ENCODE results near the gene IL1B.
"Not testable (repeated sequence)": the region's sequence is repeated elsewhere in the genome, so short reads cannot be mapped to it uniquely, and the experiment has no call there.

The IL1B gene

DNA sequence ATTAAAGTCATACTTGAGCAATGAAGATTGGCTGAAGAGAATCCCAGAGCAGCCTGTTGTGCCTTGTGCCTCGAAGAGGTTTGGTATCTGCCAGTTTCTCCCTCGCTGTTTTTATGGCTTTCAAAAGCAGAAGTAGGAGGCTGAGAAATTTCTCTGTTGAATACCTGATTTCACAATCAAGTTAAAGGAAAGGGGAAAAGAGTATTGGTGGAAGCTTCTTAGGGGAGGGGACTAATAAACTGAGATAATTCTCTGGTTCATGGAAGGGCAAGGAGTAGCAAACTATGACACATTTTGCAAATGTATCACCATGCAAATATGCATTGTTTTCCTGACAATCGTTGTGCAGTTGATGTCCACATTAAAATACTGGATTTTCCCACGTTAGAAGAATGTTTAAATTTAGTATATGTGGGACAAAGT lies at the start of gene IL1B:
Gene IL1B (minus strand): TSS at position 85 of the 423 bp plus-strand sequence. CDS start 550 bp downstream, outside the sequence.
- DNase-seq (ENCODE audit: low spot score) = peak; percentile 73

DNA sequence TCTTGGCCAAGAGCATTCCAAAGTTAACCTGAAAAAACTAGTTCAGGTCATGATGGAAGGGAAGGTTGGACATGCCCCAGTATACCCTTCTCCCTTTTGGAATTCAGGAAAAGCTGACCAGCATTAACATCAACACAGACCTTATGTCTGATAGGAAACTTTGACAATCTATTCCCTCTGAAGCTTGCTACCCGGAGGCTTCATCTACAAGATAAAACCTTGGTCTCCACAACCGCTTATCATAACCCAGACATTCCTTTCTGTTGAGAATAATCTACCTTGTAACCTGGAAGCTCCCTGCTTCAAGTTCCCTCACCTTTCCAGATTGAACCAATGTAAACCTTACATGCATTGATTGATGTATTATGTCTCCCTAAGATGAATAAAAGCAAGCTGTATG lies 49.7 kb upstream of the IL1B start:
- DNase-seq (ENCODE audit: low spot score) = no peak

DNA sequence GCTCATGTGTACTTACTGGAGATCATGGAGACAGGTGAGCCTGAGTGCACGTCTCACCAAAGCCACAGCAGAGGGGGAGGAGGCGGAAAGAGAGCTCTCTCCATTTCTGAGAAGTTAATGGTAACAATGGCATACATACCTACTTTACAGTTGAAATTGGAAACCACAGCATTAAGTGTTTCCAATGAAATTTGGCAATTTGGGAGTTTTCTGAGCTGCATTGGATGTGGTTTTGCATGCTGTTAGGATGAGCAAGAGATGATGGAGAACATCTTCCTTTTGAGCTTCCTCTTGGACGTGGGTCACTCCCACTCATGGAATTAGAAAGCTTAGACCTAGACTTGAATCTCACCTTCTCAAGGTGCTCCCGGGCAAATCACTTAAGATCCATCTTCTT lies 48.9 kb upstream of the IL1B start:
- DNase-seq (ENCODE audit: low spot score) = no peak

DNA sequence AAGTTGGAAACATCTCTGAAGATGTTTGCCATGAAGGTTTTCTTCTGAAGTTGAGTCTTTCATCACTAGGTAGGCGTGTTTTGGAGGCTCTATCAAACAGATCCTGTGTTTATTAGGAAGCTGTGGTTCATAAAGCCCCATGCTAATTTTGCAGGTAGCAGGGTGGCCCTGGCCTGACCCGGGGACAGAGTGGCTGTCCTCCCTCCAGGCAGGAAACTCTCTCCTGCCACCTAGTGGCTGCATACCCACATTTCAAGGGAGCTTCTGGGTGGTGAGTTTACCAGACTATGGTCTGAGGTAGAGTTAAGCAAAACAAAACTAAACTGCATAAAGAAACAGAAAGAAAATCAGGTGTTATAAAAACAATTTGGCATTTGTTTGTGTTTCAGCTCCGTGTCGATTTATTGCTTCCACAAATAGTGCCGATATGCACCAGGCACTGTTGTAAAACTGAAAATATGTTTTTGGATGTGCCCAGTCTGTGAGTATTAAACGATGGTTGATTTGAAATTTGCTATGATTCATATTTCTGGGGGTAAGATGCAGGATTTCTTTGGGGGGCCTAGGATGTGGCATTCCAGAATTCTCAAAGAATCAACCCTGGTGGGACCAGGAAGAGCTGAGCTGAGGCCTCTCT lies 48.4 kb upstream of the IL1B start:
- DNase-seq (ENCODE audit: low spot score) = peak; percentile 72

DNA sequence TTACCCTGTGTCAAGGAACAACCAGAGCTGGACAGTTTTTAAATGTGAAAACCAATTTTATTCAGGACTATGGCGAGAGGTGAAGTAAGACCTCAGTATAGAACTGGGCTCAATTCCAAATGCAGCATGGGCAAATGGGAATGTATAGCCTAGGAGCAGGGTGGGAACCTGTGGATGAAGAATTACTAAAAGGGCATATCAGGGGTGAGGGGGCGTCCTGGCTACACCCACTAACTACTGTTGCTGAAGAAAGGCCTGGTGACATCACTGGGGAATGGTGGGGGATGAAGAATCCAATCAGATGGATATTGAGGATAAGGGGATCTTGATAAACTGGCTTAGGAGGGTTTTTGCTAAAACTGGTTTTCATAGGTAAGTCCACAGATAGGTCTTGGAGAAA lies 47.1 kb upstream of the IL1B start:
- no peak for DNase-seq (ENCODE audit: low spot score)

DNA sequence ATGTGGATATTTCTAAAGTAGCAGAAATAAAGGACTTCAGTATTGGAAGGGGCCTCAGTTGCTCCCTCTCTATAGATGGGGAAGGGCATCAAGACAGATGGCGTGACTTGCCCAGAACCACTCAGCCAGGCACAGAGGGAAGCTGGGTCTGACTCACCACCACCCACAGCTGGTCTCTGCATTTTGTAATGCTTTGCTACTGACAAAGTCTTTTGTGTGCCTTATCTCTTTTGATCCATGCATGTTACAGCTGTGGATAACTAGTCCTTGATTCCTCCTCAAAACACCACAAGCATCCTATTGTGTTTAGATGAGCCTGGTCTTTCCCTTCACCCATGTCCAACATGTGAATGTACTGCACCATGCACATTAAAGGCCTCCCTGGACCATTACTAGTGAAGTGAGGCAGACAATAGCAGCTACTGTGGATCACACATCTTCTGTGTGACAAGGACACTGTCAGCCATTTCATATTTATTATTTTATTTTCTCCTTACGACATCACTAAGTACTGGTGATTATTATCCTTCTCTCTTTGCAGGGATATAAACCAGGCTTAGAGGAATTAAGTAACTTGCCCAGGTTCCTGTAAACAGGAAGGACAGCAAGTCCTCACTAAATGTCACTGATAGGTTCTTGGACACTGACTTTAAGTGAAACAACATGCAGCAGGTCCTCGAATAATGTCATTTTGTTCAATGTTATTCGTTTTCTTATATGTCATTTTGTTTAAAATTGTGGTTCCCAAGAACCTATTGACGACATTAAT lies 44.8 kb upstream of the IL1B start:
- DNase-seq (ENCODE audit: low spot score) = peak; percentile 80

DNA sequence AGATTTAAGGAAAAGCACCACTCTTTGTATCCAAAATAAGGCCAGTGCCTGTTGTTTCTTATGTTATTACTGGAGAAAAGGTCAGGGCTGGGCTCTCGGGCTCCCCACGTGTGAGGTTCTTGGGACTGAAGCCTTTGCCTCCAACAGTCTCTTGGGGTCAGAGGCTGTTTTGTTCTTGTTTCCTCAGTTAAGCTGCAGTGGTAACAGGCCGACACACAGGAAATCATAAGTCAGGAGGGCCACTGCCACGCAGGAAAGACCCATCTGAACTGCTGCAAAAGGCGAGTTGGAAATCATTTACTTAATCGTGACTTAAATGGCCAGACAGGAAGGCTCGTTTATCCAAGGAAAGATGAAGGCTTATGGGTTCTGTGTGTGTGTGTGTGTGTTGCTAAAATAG lies 44.1 kb upstream of the IL1B start:
- DNase-seq (ENCODE audit: low spot score) = no peak

DNA sequence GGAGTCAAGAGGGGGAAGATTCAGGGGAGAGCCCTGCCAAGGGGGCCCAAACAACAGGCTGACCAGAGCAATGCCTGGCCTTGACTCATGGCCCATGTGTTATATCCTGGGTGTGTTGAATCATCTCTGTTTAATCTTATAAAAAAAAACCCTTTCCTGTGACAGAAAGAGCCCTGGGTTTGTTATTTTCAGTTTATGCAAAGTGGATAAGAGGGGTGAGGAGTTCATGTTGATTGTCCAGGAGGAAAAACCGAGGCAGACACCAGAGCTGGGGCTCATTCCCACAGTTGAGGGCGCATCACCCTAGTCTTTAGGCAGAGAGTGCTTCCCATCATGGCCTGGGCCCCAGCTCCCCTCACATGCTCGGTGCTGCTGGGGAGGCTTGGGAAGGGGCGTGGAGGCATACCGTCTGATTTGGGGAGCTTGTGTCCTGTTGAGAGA lies 43.5 kb upstream of the IL1B start:
- DNase-seq (ENCODE audit: low spot score) = peak; percentile 48

DNA sequence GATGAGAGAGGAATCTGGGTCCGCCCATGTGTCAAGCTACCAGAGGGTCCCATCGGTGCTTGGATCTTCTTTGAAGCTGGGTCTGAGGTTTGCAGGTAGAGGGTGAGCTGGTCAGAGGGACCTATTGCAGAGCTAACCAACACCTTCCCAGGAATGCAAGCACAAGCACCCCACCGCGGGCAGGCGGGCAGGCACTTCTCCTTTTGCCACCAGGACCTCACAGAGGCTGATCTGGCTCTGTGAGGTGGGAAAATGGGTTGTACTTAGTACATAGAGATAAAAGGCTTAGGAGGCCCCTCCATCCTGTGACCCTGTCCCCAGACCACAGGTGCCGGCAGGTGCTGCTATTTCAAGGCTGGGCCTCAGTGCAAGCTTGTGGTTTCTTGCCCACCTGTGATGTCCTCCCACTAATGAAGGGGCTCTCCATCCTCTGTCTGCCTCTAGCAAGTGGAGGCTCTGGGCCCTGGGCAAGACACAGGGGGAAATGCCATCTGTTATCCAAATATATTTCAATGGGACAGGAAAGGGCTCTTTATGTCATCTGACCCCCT lies 43.0 kb upstream of the IL1B start:
- no peak for DNase-seq (ENCODE audit: low spot score)

DNA sequence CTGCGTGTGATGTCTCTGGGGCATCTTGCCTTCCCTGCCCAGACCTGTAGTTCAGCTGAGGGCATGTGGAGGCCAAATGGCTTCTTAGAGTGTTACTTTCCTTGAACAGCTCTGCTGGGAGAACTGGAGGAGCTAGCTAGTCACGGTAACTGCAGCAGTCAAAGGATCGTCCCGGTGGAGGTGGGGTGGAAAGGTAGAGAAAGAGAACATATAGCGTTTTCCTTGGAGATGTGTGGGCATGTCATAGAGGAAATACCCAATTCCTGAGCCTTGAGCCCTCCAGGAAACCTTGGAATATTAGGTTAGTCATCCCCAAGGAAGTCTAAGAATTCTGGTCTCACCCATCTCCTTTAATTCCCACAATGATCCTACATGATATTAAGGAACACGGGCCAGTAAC lies 40.8 kb upstream of the IL1B start:
- DNase-seq (ENCODE audit: low spot score) = no peak

DNA sequence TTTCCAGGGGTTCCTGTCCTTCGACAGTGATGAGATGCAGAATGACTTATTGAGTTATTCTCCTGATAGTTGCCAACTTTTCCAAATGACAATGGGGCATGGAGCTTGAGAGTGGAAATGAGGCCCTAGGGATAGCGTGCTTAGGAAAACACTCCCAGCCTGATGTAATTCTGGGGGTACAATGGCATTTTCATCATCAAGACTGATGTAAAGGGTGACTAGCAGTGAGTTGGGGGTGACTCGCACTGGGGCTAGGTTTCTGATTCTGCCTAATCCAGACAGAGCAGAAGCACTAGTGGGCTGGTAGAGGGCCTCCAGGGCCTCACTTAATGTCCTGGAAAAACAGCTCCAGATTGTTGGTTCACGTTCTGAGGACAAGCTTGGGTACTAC lies 40.4 kb upstream of the IL1B start:
- DNase-seq (ENCODE audit: low spot score) = no peak

DNA sequence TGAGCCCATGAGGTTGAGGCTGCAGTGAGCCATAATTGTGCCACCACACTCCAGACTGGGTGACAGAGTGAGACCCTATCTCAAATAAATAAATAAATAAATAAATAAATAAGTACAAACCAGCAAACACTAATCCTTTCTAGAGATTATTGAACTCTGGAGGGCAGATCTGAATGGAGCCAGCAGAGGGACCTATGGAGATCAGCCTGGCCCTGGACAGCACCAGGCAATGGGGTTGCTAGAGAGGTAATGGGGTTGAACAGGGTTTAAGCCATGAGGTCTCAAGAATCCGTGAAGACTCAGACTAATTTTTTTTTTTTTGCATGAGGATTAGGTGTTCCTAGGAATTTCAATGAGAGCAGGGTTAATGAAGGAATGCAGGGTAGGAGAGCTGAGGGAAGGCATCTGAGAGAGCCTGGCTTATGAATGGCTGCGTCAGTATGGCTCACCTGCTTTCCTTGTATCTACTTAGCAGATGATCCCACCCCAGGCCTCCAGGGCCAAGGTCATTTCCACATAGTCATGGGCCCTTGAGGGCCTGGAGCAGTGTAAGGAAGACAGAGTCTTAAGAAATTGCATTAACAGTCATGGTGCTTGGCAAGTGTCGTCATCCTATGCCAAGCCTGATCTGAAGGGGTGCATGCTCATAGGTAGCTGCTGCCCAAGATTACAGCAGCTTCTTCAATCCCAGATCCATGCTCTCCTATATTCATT lies 39.8 kb upstream of the IL1B start:
- no peak for DNase-seq (ENCODE audit: low spot score)

DNA sequence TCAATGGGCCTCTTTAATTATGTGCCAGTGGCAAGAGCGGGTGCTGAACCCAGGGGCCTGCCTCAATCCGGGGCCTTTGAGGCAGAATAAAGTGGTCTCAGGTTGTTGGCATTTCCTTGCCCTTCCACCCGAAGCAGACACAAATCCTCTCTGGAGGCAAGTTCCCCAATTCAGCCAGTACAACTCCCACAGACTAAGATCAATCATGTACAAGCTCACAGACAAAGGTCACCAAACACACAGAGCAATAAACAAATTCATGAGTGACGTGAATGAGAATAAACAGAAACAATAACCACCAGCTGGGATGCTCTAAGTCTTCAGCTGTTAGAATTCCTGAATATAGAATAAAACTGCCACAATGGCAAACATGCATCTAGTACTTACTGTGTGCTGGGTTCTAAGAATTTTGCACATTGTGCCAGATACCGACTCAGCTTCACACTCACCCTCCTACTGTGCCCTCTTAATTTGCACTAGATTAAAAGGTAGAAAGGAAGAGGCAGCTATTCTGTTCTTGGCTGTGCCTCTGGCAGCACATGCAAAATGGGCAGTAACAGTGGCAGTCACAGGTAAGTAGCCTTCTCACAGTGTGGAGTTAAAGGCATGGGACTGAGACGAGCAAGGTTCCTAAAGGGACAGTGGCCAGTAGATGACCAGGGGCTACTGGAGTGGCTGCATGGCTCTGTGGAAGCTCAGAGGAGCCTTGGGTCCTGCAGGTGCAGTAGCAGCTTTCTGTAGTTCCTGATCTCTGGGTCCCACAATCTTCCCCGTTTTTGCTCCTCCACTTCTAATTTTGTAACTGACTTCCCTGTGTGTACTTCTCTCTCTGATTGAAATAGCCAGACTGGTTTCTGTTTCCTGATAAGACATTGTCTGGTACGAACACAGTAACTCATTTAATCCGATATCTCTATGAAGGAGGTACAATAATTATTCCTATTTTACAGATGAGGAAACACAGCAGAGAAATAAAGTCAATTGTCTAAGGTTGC lies 34.6 kb upstream of the IL1B start:
- DNase-seq (ENCODE audit: low spot score) = no peak

DNA sequence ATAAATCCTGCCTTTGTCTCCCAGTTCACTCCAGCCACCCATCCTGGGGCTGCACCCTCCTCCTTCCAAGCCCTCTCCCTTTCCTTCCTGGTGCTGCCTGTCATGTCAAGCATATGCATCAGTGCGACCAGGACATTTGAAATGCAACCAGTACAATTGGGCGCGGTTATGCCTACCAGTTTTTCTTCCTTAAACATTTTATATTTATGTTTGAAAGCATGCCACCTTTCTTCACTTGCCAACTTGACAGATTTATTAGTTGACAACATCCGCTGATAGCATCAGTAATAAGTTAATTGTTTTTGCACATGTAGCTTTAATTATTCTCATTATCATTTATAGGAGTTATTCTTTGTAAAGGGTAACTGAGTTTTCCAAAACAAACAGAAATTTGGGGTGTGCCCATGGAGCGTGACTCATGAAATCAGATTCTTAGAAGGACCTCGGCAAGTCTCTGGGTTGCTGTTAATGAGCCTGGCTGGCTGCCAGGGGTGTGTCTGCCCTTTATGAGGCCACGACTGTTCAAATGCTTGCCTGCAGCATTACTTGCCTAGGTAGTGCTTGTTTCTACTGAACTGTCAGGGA lies 32.8 kb upstream of the IL1B start:
- peak; percentile 73 for DNase-seq (ENCODE audit: low spot score)

DNA sequence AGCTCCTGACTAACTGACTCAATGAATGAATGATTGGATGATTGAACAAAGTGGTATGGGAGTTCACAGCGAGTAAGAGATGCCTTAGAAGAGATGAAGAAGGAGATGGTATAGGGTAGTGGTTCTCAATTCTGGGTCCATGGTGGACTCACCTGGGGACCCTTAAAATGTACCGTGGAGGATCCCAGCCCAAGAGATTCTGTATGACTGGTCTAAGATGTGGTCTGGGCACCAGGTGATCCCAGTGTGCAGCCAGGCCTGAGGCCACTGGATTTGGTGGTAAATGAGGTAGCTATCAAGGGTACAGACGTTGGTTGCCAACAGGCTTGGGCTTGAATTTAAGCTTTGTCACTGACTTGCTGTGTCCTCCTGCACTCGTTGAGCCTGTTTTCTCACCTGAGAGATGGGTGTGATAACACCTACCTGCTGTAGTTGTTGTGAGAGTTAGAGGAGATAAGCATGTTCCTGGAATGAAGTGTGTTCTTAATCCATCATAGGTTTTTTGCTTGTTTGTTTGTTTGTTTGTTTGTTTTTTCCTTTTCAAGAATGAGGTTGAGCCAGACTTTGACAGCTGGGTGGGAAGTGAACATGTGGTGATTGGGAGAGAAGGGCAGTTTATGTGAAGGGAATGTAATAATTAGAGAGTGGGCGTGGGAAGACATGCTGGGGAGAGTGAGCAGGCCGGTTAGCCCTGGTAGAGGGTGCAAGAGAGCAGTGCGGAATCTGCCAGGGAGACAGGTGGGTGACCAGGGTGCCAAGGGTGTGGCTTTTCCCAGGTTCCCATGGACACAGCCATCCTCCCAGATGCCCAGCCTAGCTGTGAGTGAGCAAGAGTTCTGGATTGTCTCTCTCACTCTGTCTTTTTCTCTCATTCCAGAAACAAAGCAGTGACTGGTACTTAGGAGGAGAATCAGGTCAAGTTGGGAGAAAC lies 31.4 kb upstream of the IL1B start:
- DNase-seq (ENCODE audit: low spot score) = no peak

DNA sequence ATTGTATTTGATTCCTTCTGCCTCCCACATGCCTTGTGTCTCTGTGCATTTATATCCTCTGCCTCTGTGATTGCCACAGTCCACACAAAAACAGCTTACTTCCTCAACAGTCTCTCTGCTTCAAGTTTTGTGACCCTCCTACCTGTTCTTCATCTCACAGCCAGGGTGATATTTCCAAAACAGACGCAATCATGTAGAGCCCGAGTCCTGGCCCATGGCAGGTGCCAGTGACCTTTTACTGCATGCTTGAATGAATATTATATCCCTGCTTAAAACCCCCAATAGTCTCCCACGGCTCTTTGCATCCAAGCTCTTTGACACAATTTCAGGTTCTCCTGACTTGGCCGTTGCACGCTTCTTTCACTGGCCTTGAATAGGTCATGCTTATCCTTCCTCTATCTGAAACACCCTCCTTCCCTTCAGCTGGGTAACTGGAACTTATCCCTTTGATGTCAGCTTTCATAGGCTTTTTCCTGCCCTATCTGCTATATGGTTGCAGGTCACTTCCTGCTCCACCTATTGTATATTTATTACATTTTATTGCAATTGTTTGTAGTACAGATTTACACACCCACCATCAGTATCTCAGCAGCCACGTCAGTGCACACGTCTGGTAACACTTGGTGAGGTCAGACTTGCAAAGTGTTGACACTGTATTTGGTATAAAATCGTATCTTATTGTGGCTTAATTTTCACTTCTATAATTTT lies 29.7 kb upstream of the IL1B start:
- DNase-seq (ENCODE audit: low spot score) = no peak

DNA sequence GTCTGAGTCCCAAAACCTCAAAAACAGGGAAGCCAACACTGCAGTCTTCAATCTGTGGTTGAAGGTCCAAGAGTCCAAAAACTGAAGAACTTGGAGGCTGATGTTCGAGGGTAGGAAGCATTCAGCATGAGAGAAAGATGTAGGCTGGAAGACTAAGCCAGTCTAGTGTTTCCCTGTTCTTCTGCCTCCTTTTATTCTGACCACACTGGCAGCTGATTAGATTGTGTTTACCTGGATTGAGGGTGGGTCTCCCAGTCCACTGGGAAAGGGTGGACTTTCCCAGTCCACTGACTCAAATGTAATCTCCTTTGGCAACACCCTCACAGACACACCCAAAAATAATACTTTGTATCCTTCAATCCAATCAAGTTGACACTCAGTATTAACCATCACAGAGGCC lies 27.5 kb upstream of the IL1B start:
- no peak for DNase-seq (ENCODE audit: low spot score)

DNA sequence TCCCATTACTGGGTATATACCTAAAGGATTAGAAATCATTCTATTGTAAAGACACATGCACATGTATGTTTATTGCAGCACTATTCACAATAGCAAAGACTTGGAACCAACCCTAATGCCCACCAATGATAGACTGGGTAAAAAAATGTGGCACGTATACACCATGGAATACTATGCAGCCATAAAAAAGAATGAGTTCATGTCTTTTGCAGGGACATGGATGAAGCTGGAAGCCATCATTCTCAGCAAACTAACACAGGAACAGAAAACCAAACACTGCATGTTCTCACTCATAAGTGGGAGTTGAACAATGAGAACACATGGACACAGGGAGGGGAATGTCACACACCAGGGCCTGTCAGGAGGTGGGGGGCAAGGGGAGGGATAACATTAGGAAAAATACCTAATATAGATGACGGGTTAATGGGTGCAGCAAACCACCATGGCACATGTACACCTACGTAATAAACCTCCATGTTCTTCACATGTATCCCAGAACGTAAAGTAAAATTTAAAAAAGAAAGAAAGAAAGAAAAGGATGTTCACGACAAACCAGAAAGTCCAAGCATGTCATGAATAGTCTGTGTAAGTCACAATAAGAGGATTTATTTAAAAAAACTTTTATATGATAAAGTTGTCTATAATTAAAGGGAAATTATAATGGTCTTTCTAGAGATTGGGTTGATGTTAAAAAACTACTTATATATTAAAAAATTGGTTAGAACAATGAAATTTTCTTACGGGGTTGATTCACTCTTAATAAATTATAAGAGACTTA lies 23.0 kb upstream of the IL1B start:
- DNase-seq (ENCODE audit: low spot score) = not testable (repeated sequence)

DNA sequence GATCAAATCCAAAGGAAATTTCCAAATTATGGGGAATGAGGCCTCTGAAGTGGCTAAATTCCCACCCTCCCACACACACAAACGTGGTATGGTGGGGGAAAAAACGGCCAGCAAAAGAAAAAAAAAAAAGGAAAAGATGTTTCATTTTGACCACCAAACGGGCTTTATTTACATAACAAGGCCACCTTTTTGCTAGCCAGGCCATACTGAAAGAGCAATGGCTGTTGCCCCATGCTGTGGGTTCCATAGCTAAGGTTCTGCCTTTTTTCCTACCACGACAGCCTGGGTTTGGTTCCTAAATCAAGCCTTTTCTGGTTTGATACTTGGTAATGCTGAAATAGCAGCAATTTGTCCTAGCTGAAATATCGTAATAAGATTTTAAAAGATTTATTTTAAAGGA lies 14.0 kb upstream of the IL1B start:
- no peak for DNase-seq (ENCODE audit: low spot score)
